ENCODE data around the gene PLAGL2.

Gene PLAGL2

GRCh38 chr20:32144898-32145662, 62.5 kb downstream of the PLAGL2 start:
- DNase-seq, result no peak

GRCh38 chr20:32142991-32143390, 64.6 kb downstream of the PLAGL2 start:
- DNase-seq, result no peak

All from CD4-positive, alpha-beta T cell treated with Interleukin-17A for 1 hour (primary cell).